Activated CD8-positive, alpha-beta memory T cell treated with anti-CD3 and anti-CD28 coated beads, Interleukin-2, amount 10 ng/mL, durations not matched to agents 7 days and 5 days (primary cell): ENCODE results near the gene CRAMP1. TPM values are rescaled to one million over a fixed set of nuclear protein-coding genes. Genes with fewer than 3 reads are reported as not detected.
A peak's percentile ranks its signal among the peaks of the same experiment; 100 is the strongest.
"Not testable (repeated sequence)": the region's sequence is repeated elsewhere in the genome, so short reads cannot be mapped to it uniquely, and the experiment has no call there.

Source experiments
- ATAC-seq: fragments of 150-1000 bp; cut with Tn5 transposase; one replicate; pipeline ENCODE4 v1.10.0; 2021; ENCODE audit warnings: moderate library complexity
- CTCF ChIA-PET: fragments of 350-600 bp; sonication (Branson Sonifier 250); formaldehyde crosslinking; loops from one replicate; lab custom pipeline; 2021; ENCODE audit warnings: antibody characterized with exemption; lab: Charles Lee
- DNase-seq: peaks from one replicate; pipeline ENCODE4 v3.0.0-alpha.2; 2020
- H3K27ac Mint-ChIP-seq: one replicate; pipeline ENCODE4 v1.8.0; 2021; ENCODE audit warnings: mild to moderate bottlenecking, mixed read lengths
- H3K27me3 Mint-ChIP-seq: one replicate; pipeline ENCODE4 v1.8.0; 2021; ENCODE audit warnings: mixed read lengths
- H3K36me3 Mint-ChIP-seq: one replicate; pipeline ENCODE4 v1.8.0; 2021; ENCODE audit warnings: mild to moderate bottlenecking, mixed read lengths
- H3K4me1 Mint-ChIP-seq: one replicate; pipeline ENCODE4 v1.8.0; 2021; ENCODE audit warnings: mixed read lengths
- H3K4me3 Mint-ChIP-seq: one replicate; pipeline ENCODE4 v1.8.0; 2021; ENCODE audit warnings: mild to moderate bottlenecking, moderate library complexity, mixed read lengths
- H3K9me3 Mint-ChIP-seq: one replicate; pipeline ENCODE4 v1.8.0; 2022; ENCODE audit warnings: low read depth, mixed read lengths
- total RNA-seq, 2 experiments: library from RNA; stranded (reverse); gene quantifications; one replicate each; pipeline ENCODE4 v1.2.3, GENCODE V29; 2021

Gene CRAMP1
- total RNA-seq, 2 experiments from 2014 or later, result 26.8 to 31.1 TPM

DNA sequence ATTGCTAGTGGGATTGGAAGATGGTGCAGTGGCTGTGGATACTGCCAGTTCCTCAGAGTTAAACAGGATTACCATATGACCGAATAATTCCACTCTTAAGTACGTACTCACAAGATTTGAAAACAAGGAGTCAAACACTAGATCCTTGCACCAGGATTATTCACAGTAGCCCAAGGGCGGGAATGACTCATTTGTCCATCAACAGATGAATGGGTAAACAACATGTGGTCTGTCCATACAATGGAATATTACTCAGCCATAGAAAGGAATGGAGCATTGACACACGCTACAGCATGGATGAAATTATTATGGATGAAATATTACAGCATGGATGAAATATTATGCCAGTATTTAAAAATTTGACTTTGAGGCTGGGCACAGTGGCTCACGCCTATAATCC lies 84.7 kb downstream of the CRAMP1 start:
- DNase-seq (no peak), ATAC-seq (no peak)
- Mint-ChIP-seq H3K36me3 (peaks cover 38% of the 10 kb centered on the region), H3K4me1 (peaks cover 3% of the 10 kb centered on the region), H3K4me3 (no peak overlapping the region), H3K27me3 (no peaks in the 10 kb centered on the region), H3K27ac (no peak overlapping the region), H3K9me3 (no peaks in the 10 kb centered on the region)
- CTCF ChIA-PET, result interaction anchor here (1.0 to 1.2 kb wide), 2 partner anchors 9 to 11 kb away, joined by 4 to 5 read pairs; partner anchors contain the start of gene MAPK8IP3

- no peak for ATAC-seq
- CTCF ChIA-PET, result no interaction called here
- no peaks in the 10 kb centered on the region for H3K9me3 Mint-ChIP-seq
- H3K27ac Mint-ChIP-seq, result no peak overlapping the region
- H3K27me3 Mint-ChIP-seq, result no peaks in the 10 kb centered on the region
- DNase-seq, result no peak
- peaks cover 3% of the 10 kb centered on the region for H3K4me1 Mint-ChIP-seq
- H3K36me3 Mint-ChIP-seq, result peaks cover 34% of the 10 kb centered on the region
- H3K4me3 Mint-ChIP-seq, result no peak overlapping the region
These were observed 86.5 kb downstream of the CRAMP1 start for GRCh38 chr16:1698680-1699079.

- no peak for DNase-seq
- Mint-ChIP-seq H3K27ac (no peak overlapping the region), H3K9me3 (no peaks in the 10 kb centered on the region), H3K27me3 (no peaks in the 10 kb centered on the region), H3K4me1 (peaks cover 10% of the 10 kb centered on the region), H3K4me3 (no peak overlapping the region), H3K36me3 (peaks cover 26% of the 10 kb centered on the region)
- CTCF ChIA-PET, result interaction anchor here (0.9 kb wide), 1 partner anchor 272 kb away, joined by 3 read pairs; no protein-coding TSS in a partner anchor
- ATAC-seq, result no peak
These were observed 88.1 kb downstream of the CRAMP1 start for GRCh38 chr16:1700246-1700645.

GRCh38 chr16:1701216-1701878 lies 89.2 kb downstream of the CRAMP1 start:
- ATAC-seq, result no peak
- Mint-ChIP-seq H3K4me3 (no peak overlapping the region), H3K27ac (peak overlapping the region; percentile 18), H3K27me3 (no peaks in the 10 kb centered on the region), H3K9me3 (no peaks in the 10 kb centered on the region), H3K36me3 (peaks cover 27% of the 10 kb centered on the region), H3K4me1 (peaks cover 15% of the 10 kb centered on the region)
- no peak for DNase-seq
- CTCF ChIA-PET, result interaction anchor here (1.1 kb wide), 1 partner anchor 23 kb away, joined by 3 read pairs; the partner anchor contains the start of gene JPT2

DNA sequence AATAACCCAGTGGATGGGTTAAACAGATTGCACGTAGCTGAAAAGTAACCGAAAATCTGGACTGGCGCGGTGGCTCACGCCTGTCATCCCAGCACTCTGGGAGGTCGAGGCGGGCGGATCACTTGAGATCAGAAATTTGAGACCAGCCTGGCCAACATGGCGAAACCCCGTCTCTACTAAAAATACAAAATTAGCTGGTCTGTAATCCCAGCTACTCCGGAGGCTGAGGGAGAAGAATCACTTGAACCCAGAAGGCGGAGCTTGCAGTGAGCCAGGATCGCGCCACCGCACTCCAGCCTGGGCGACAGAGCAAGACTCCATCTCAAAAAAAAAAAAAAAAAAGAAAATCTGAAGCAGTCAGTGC lies 93.1 kb downstream of the CRAMP1 start:
- DNase-seq, result peak; percentile 60
- CTCF ChIA-PET, result interaction anchor here (0.7 to 2.8 kb wide), 33 partner anchors 8 to 1418 kb away, joined by 3 to 35 read pairs (median 4); partner anchors contain the start of genes CRAMP1, EME2, FAHD1 and HAGH
- Mint-ChIP-seq H3K4me3 (peak overlapping the region; percentile 99), H3K36me3 (peaks cover 18% of the 10 kb centered on the region), H3K4me1 (peaks cover 34% of the 10 kb centered on the region), H3K27ac (peak overlapping the region; percentile 99)
- H3K27me3 Mint-ChIP-seq, H3K9me3 Mint-ChIP-seq: not testable (repeated sequence)
- peak; percentile 31 for ATAC-seq

DNA sequence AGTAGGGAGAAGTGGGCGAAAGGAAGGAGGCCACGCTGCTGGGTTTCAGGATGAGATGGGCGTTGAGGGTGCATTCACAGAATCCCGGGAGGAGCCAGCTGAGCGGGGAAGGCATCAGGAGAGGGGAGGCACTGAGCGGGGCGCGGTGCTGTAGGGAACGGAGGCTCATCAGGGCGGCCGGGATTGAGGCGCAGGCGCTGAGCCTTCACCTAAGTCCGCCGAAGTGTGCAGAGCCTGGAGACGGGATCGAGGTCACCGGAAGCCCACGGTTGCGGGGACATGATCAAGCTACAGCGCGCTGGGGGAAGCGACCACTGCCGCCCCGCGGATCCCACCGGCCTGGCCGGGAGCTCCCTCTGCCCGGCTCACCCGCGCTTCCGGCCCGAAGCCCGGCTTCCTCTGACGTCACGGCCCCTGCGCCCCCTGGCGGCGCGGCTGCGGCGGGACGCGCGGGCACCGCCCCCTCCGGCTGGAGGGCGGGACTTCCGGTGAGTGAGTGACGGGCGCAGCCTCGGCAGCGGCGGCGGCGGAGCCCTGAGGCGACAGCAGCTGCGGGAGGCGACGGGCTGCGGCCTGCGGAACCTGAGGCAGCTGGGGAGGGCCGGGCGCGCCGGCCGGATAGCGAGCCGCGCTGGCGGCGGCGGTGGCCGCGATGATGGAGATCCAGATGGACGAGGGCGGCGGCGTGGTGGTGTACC lies 93.7 kb downstream of the CRAMP1 start, which contains the start of gene MAPK8IP3:
MAPK8IP3 (plus strand) TSS at position 508 of the 698 bp plus-strand sequence; CDS start at position 653, 145 bp downstream.
- DNase-seq (peak; percentile 92), ATAC-seq (peak; percentile 88)
- CTCF ChIA-PET, result interaction anchor here (0.6 to 2.8 kb wide), 38 partner anchors 8 to 1419 kb away, joined by 3 to 35 read pairs (median 4); partner anchors contain the start of genes CRAMP1, EME2, FAHD1 and HAGH
- Mint-ChIP-seq H3K9me3 (no peaks in the 10 kb centered on the region), H3K27me3 (no peaks in the 10 kb centered on the region), H3K36me3 (peaks cover 18% of the 10 kb centered on the region), H3K27ac (peak within 1 kb of the TSS; percentile 99), H3K4me1 (peaks cover 34% of the 10 kb centered on the region), H3K4me3 (peak within 1 kb of the TSS; percentile 99)

GRCh38 chr16:1706386-1707192 lies 94.4 kb downstream of the CRAMP1 start:
- Mint-ChIP-seq H3K9me3 (no peaks in the 10 kb centered on the region), H3K27me3 (no peaks in the 10 kb centered on the region), H3K27ac (peak overlapping the region; percentile 89), H3K4me3 (peak overlapping the region; percentile 99), H3K36me3 (peaks cover 10% of the 10 kb centered on the region), H3K4me1 (peaks cover 31% of the 10 kb centered on the region)
- peak; percentile 38 for ATAC-seq
- CTCF ChIA-PET, result interaction anchor here (0.6 to 2.8 kb wide), 31 partner anchors 9 to 982 kb away, joined by 3 to 35 read pairs (median 4); partner anchors contain the start of genes CRAMP1, EME2, FAHD1 and HAGH
- peak; percentile 66 for DNase-seq

- DNase-seq (peak; percentile 46), ATAC-seq (no peak)
- CTCF ChIA-PET, result interaction anchor here (0.5 to 2.8 kb wide), 10 partner anchors 10 to 402 kb away, joined by 3 to 35 read pairs (median 4); partner anchors contain the start of genes CRAMP1, IFT140, JPT2 and NUBP2
- Mint-ChIP-seq H3K27me3 (no peaks in the 10 kb centered on the region), H3K27ac (peak overlapping the region; percentile 81), H3K36me3 (peaks cover 7% of the 10 kb centered on the region), H3K9me3 (no peaks in the 10 kb centered on the region), H3K4me3 (peak overlapping the region; percentile 99), H3K4me1 (peaks cover 31% of the 10 kb centered on the region)
These were observed 95.1 kb downstream of the CRAMP1 start for GRCh38 chr16:1707193-1707790.

DNA sequence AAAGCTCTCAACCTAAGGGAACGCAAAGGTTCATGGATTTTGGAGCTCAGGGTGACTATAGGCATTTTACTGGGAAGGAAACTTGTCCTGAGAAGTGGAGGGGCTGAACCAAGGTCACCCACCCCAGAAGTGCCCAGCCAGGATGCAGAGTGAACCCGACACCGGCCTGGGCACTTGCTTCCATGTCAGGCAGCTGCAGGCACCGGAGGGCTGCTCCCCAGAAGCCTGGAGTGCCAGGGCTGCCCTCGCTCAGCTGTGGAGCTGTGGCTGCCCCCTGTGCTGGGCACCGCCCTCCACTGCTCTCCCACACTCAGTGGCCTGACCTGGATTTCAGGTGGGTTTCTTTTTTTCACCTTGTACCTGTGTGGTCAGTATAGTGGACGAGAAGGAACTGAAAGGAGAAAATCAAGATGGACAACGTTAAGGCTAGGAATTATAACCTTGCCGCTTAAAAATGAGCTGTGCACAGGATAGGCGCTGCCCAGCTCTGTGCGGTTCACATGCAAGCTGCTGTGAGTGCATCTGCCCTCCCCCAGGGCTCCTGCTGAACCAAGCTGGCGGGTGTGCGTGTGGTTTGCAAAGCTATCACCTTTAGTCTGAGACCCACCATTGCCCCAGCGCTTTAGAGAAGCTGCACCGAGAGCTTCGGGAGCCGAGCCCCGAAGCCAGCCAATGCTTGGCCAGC lies 96.1 kb downstream of the CRAMP1 start:
- Mint-ChIP-seq H3K4me1 (peaks cover 31% of the 10 kb centered on the region), H3K9me3 (no peaks in the 10 kb centered on the region), H3K27me3 (no peaks in the 10 kb centered on the region), H3K27ac (peak overlapping the region; percentile 81), H3K36me3 (peaks cover 5% of the 10 kb centered on the region), H3K4me3 (peak overlapping the region; percentile 99)
- ATAC-seq (no peak), DNase-seq (no peak)
- CTCF ChIA-PET, result interaction anchor here (0.9 to 1.9 kb wide), 6 partner anchors 9 to 288 kb away, joined by 3 to 5 read pairs (median 4); partner anchors contain the start of genes NUBP2, SPSB3 and UQCC4

DNA sequence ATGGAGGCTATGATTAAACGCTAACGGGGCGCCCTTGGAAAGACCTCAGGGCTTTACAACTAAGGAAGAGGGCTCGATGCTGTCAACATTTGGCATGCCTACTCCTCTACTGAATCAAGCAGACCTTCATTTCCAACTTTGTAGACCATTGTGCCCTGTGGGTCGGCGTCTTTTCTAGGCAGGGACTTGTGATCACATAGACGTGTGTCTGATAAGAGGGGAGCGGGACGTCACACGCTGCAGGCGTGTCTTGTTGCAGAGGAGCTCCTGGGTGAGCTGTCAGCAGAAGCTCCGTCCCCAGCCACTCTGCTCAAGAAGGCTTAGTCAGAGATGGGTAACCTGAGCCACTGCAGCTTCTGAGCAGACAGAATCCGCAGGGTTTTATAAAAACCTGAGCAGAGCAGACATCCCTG lies 96.6 kb downstream of the CRAMP1 start:
- DNase-seq (peak; percentile 48), ATAC-seq (no peak)
- H3K4me1 Mint-ChIP-seq, result peaks cover 32% of the 10 kb centered on the region
- H3K4me3 Mint-ChIP-seq, result peak overlapping the region; percentile 99
- H3K27me3 Mint-ChIP-seq, result no peaks in the 10 kb centered on the region
- CTCF ChIA-PET, result interaction anchor here (1.4 to 1.9 kb wide), 2 partner anchors 174 to 288 kb away, joined by 4 read pairs; partner anchors contain the start of gene UQCC4
- H3K36me3 Mint-ChIP-seq, result peaks cover 5% of the 10 kb centered on the region
- H3K9me3 Mint-ChIP-seq, result no peaks in the 10 kb centered on the region
- H3K27ac Mint-ChIP-seq, result no peak overlapping the region

DNA sequence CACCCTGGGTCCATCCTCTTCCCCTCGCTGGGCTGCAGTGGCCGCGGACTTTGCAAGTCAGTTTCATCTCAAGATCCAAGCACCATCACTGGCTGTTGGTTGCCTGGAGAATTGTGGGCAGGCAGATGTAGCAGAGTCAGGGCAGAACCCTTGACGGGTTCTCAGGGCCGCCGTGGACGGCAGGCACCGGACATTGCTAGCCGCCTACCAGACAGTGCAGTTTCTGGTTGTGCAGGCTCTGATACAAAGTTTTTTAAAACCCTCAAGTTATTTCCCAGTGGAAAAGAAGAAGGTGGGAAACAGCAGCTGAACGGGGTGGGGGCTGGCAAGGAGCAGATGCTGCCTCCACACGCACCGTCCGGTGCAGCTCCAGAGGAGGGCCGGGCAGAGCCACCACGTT lies 97.2 kb downstream of the CRAMP1 start:
- H3K27me3 Mint-ChIP-seq, result no peaks in the 10 kb centered on the region
- H3K4me3 Mint-ChIP-seq, result no peak overlapping the region
- H3K4me1 Mint-ChIP-seq, result peaks cover 30% of the 10 kb centered on the region
- CTCF ChIA-PET, result interaction anchor here (1.9 kb wide), 1 partner anchor 174 kb away, joined by 4 read pairs; no protein-coding TSS in a partner anchor
- DNase-seq (no peak), ATAC-seq (no peak)
- peaks cover 5% of the 10 kb centered on the region for H3K36me3 Mint-ChIP-seq
- H3K9me3 Mint-ChIP-seq, result no peaks in the 10 kb centered on the region
- no peak overlapping the region for H3K27ac Mint-ChIP-seq
